ENCODE measurements around the gene GSK3A.

GSK3A gene

DNA sequence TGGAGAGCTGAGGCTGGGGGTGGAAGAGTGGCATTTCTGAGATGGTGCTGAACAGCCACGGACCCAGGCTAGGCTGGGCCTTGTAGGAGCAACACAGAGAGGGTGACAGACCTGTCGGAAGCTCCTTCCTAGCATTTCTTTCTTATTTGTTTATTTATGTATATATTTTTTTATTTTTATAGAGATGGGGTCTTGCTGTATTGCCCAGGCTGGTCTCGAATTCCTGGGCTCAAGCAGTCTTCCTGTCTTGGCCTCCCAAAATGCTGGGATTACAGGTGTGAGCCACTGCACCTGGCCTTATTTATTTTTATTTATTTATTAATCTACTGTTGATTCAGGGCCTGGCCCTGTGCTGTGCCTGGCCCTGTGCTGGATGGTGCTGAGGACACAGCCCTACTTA lies 33.1 kb upstream of the GSK3A start:
- TF ChIP-seq, protein P1, sequence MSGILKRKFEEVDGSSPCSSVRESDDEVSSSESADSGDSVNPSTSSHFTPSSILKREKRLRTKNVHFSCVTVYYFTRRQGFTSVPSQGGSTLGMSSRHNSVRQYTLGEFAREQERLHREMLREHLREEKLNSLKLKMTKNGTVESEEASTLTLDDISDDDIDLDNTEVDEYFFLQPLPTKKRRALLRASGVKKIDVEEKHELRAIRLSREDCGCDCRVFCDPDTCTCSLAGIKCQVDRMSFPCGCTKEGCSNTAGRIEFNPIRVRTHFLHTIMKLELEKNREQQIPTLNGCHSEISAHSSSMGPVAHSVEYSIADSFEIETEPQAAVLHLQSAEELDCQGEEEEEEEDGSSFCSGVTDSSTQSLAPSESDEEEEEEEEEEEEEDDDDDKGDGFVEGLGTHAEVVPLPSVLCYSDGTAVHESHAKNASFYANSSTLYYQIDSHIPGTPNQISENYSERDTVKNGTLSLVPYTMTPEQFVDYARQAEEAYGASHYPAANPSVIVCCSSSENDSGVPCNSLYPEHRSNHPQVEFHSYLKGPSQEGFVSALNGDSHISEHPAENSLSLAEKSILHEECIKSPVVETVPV (CRISPR knock-in tag; IDR thresholded peaks at IDR 0.05): no peak
- TF ChIP-seq ZNF8 (CRISPR knock-in tag; IDR thresholded peaks at IDR 0.05): no peak
- no peak for TF ChIP-seq ISL1 (CRISPR knock-in tag; IDR thresholded peaks at IDR 0.05)
- TF ChIP-seq ZFP30 (CRISPR knock-in tag; IDR thresholded peaks at IDR 0.05): no peak
- TF ChIP-seq, protein P2, sequence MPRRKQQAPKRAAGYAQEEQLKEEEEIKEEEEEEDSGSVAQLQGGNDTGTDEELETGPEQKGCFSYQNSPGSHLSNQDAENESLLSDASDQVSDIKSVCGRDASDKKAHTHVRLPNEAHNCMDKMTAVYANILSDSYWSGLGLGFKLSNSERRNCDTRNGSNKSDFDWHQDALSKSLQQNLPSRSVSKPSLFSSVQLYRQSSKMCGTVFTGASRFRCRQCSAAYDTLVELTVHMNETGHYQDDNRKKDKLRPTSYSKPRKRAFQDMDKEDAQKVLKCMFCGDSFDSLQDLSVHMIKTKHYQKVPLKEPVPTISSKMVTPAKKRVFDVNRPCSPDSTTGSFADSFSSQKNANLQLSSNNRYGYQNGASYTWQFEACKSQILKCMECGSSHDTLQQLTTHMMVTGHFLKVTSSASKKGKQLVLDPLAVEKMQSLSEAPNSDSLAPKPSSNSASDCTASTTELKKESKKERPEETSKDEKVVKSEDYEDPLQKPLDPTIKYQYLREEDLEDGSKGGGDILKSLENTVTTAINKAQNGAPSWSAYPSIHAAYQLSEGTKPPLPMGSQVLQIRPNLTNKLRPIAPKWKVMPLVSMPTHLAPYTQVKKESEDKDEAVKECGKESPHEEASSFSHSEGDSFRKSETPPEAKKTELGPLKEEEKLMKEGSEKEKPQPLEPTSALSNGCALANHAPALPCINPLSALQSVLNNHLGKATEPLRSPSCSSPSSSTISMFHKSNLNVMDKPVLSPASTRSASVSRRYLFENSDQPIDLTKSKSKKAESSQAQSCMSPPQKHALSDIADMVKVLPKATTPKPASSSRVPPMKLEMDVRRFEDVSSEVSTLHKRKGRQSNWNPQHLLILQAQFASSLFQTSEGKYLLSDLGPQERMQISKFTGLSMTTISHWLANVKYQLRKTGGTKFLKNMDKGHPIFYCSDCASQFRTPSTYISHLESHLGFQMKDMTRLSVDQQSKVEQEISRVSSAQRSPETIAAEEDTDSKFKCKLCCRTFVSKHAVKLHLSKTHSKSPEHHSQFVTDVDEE (CRISPR knock-in tag; IDR thresholded peaks at IDR 0.05): no peak
- TF ChIP-seq RARB (CRISPR knock-in tag; IDR thresholded peaks at IDR 0.05): no peak
- no peak for TF ChIP-seq ZNF565 (CRISPR knock-in tag; conservative IDR thresholded peaks at IDR 0.05; ENCODE audit: low read depth)
- TF ChIP-seq PPARA (CRISPR knock-in tag; IDR thresholded peaks at IDR 0.05; ENCODE audit: borderline replicate concordance): no peak
- no peak for TF ChIP-seq OSR1 (CRISPR knock-in tag; IDR thresholded peaks at IDR 0.05)
- TF ChIP-seq, protein P3, sequence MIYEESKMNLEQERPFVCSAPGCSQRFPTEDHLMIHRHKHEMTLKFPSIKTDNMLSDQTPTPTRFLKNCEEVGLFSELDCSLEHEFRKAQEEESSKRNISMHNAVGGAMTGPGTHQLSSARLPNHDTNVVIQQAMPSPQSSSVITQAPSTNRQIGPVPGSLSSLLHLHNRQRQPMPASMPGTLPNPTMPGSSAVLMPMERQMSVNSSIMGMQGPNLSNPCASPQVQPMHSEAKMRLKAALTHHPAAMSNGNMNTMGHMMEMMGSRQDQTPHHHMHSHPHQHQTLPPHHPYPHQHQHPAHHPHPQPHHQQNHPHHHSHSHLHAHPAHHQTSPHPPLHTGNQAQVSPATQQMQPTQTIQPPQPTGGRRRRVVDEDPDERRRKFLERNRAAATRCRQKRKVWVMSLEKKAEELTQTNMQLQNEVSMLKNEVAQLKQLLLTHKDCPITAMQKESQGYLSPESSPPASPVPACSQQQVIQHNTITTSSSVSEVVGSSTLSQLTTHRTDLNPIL (CRISPR knock-in tag; IDR thresholded peaks at IDR 0.05; ENCODE audit: low read depth): no peak
- TF ChIP-seq ESRRG (CRISPR knock-in tag; IDR thresholded peaks at IDR 0.05): no peak
- TF ChIP-seq ZNF70 (CRISPR knock-in tag; IDR thresholded peaks at IDR 0.05): no peak
- TF ChIP-seq SNAI2 (CRISPR knock-in tag; IDR thresholded peaks at IDR 0.05): no peak
- no peak for TF ChIP-seq TCF4 (CRISPR knock-in tag; IDR thresholded peaks at IDR 0.05; ENCODE audit: borderline replicate concordance)
- no peak for TF ChIP-seq ZC3H10 (CRISPR knock-in tag; IDR thresholded peaks at IDR 0.05)
- no peak for TF ChIP-seq BACH2 (CRISPR knock-in tag; IDR thresholded peaks at IDR 0.05; ENCODE audit: borderline replicate concordance)
- no peak for ATAC-seq

DNA sequence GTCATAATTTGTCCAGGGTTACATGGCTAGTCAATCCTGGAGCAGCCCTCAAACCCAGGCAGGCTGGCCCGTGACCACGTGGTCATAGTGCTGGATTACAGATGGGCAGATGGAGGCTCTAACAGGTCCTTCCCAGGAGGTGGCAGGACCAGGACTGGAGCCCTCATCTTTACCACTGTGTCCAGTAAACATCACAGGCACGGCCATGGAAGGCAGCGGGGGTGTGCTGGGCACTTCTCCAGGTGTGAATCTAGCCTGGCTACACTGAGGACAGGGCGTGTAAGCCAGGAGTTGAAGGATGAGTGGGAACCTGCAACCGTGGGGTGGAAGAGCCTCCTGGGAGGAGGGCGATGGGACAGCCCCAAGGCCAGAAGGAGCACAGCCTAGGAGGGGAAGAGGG lies 32.7 kb upstream of the GSK3A start:
- ATAC-seq: no peak
- TF ChIP-seq, protein P1 (CRISPR knock-in tag; IDR thresholded peaks at IDR 0.05): no peak
- TF ChIP-seq, protein P4, sequence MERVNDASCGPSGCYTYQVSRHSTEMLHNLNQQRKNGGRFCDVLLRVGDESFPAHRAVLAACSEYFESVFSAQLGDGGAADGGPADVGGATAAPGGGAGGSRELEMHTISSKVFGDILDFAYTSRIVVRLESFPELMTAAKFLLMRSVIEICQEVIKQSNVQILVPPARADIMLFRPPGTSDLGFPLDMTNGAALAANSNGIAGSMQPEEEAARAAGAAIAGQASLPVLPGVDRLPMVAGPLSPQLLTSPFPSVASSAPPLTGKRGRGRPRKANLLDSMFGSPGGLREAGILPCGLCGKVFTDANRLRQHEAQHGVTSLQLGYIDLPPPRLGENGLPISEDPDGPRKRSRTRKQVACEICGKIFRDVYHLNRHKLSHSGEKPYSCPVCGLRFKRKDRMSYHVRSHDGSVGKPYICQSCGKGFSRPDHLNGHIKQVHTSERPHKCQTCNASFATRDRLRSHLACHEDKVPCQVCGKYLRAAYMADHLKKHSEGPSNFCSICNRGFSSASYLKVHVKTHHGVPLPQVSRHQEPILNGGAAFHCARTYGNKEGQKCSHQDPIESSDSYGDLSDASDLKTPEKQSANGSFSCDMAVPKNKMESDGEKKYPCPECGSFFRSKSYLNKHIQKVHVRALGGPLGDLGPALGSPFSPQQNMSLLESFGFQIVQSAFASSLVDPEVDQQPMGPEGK (CRISPR knock-in tag; IDR thresholded peaks at IDR 0.05; ENCODE audit: borderline replicate concordance): no peak
- TF ChIP-seq PPARA (CRISPR knock-in tag; IDR thresholded peaks at IDR 0.05; ENCODE audit: borderline replicate concordance): no peak
- no peak for TF ChIP-seq ZNF70 (CRISPR knock-in tag; IDR thresholded peaks at IDR 0.05)
- TF ChIP-seq TOX (CRISPR knock-in tag; IDR thresholded peaks at IDR 0.05; ENCODE audit: borderline replicate concordance): no peak
- no peak for TF ChIP-seq SNAI2 (CRISPR knock-in tag; IDR thresholded peaks at IDR 0.05)
- no peak for TF ChIP-seq ARNTL (CRISPR knock-in tag; IDR thresholded peaks at IDR 0.05; ENCODE audit: borderline replicate concordance, low read depth)
- TF ChIP-seq ZFP30 (CRISPR knock-in tag; IDR thresholded peaks at IDR 0.05): no peak
- TF ChIP-seq ZNF8 (CRISPR knock-in tag; IDR thresholded peaks at IDR 0.05): no peak
- TF ChIP-seq, protein P3 (CRISPR knock-in tag; IDR thresholded peaks at IDR 0.05; ENCODE audit: low read depth): no peak
- no peak for TF ChIP-seq ZNF565 (CRISPR knock-in tag; conservative IDR thresholded peaks at IDR 0.05; ENCODE audit: low read depth)
- TF ChIP-seq RARB (CRISPR knock-in tag; IDR thresholded peaks at IDR 0.05): no peak
- no peak for TF ChIP-seq ISL1 (CRISPR knock-in tag; IDR thresholded peaks at IDR 0.05)
- no peak for TF ChIP-seq ESRRG (CRISPR knock-in tag; IDR thresholded peaks at IDR 0.05)
- no peak for TF ChIP-seq ZC3H10 (CRISPR knock-in tag; IDR thresholded peaks at IDR 0.05)
- TF ChIP-seq TCF4 (CRISPR knock-in tag; IDR thresholded peaks at IDR 0.05; ENCODE audit: borderline replicate concordance): no peak
